Peyer's patch (tissue), 4 donors: ENCODE results near the gene CYB561D2.

ENCODE experiments used
- POLR2A ChIP-seq, 2 donors: fragments of 450-650 bp; IDR thresholded peaks; one replicate each; pipeline ENCODE4 v1.5.1; 2017; ENCODE audit warnings: antibody characterized with exemption in 2 of 2, mild to moderate bottlenecking in 2 of 2, moderate library complexity in 2 of 2
- TF ChIP-seq, protein P1 (sequence below), 6 experiments: fragments of 450-650 bp in 4 of 6; fragments of 200-600 bp in 2 of 6; sonication (generic) in 1 of 6; IDR thresholded peaks; one replicate each; pipeline ENCODE4 v1.5.1; 2017 to 2019; ENCODE audit warnings: antibody characterized with exemption in 6 of 6, mild to moderate bottlenecking in 3 of 6, moderate library complexity in 1 of 6

DNA sequence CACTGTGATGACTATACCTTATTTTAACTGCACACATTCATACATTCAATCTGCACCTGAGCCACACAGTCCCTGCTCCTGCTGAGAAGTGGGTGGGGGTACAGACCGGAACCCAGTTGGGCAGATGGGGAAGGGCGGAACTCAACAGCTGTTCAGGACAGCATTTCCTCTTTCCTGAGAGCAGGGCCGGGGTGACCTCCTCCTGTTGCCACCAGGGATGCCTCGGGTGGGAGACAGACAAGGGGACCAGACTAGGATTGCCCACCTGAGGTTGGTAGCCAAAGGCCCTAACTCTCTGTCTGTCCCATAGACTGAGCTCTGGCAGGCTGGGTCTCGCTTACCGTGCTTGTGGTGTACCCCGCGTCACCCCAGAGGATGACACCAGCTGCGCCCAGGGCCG is 32.0 kb upstream of the CYB561D2 start:
- TF ChIP-seq, protein P1, sequence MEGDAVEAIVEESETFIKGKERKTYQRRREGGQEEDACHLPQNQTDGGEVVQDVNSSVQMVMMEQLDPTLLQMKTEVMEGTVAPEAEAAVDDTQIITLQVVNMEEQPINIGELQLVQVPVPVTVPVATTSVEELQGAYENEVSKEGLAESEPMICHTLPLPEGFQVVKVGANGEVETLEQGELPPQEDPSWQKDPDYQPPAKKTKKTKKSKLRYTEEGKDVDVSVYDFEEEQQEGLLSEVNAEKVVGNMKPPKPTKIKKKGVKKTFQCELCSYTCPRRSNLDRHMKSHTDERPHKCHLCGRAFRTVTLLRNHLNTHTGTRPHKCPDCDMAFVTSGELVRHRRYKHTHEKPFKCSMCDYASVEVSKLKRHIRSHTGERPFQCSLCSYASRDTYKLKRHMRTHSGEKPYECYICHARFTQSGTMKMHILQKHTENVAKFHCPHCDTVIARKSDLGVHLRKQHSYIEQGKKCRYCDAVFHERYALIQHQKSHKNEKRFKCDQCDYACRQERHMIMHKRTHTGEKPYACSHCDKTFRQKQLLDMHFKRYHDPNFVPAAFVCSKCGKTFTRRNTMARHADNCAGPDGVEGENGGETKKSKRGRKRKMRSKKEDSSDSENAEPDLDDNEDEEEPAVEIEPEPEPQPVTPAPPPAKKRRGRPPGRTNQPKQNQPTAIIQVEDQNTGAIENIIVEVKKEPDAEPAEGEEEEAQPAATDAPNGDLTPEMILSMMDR (IDR thresholded peaks at IDR 0.05) = no peak
- no peak for TF ChIP-seq POLR2A (IDR thresholded peaks at IDR 0.05)
